Middle frontal gyrus (tissue), 1 donor: ENCODE results near the gene SYT9.

Experiments
- DNase-seq: peaks from one replicate; pipeline ENCODE4 v3.0.0-alpha.2; 2015; ENCODE audit warnings: low spot score; ENCODE audit errors: extremely low spot score

SYT9 gene

GRCh38 chr11:7427733-7428132, 176.0 kb downstream of the SYT9 start:
- DNase-seq: no peak

DNA sequence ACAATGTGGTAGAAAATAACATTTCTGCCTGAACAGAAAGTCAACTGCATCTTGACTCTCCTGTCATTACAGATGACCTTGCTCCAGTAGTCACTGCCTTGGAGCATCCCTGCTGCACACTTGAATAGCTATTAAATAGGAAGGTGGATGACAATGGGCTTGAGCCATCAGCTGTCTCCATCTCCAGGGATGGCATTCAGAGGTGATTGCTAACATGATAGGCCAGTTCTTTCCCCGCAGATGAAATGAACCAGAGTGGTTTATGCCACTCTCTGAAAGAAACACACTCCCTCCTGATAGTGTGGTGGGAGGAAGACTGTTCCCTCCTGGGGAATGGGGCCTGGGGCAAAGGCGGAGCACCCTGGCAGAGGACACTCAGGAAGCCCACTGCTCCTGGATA, 176.5 kb downstream of the SYT9 start:
- no peak for DNase-seq

DNA sequence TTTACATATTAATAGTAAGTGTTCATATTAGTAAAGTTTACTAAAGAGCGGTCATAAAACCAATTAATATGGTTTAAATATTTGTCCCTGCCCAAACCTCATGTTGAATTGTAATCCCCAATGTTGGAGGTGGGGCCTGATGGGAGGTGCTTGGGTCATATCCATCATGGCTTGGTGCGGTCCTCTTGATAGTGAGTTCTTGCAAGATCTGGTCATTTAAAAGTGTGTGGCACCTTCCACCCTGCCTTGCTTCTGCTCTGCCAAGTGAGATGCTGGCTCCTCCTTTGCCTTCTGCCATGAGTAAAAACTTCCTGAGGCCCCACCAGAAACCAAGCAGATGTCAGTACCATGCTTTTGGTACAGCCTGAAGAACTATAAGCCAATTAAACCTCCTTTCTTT, 178.8 kb downstream of the SYT9 start:
- DNase-seq: no peak

GRCh38 chr11:7435176-7435575, 183.5 kb downstream of the SYT9 start:
- no peak for DNase-seq

- no peak for DNase-seq
These were observed 184.4 kb downstream of the SYT9 start for GRCh38 chr11:7436146-7436545.

- DNase-seq: no peak
These were observed 185.0 kb downstream of the SYT9 start for GRCh38 chr11:7436657-7437056.

DNA sequence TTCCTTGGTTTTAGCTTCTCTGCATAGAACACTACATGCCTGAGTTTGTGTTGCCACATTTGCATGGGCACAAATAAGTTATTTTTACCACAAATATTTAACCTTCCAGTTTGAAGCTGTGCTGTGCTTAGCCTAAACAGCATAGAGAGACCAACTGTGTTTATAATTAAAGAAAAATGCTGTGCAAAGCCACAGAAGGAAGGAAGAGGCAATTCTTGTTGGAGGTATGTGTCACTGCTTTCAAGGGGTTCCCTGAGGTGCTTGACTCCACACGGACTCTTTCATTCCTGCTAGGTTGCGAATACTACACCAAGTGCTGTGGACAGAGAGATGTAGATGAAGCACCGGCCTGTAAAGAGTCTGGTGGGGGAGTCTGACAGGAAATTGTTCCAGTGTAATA, 186.0 kb downstream of the SYT9 start:
- no peak for DNase-seq

GRCh38 chr11:7439746-7440320, 188.1 kb downstream of the SYT9 start:
- no peak for DNase-seq

DNA sequence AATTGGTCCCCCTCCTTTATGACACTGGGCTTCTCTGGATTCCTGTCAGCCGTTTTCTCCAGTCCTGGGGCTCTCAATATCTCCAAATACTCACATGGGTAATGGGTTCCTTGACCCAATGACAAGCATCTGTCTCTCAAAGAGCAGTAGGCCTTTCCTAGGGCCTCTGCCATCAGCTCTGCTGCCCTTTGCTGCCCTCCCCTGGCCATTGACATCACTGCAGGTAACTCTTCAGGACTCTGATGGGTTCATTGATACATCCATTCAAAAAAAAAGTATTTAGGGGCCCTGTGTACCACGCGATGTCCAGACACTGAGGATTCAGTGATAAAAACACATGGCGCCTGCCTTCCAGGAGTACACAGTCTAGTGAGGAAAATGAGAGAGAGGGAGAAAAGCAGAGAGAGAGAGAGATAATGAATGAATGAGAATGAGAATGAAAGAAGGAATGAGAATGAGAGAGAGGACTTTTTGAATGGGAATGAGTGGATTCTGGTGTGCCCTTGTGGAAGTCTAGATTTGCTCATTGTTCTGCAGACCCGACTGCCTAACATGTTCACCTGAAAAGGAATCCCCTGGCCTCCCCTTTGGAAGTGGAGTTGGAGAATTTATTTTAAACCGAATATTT, 191.0 kb downstream of the SYT9 start:
- peak; percentile 31 for DNase-seq

DNA sequence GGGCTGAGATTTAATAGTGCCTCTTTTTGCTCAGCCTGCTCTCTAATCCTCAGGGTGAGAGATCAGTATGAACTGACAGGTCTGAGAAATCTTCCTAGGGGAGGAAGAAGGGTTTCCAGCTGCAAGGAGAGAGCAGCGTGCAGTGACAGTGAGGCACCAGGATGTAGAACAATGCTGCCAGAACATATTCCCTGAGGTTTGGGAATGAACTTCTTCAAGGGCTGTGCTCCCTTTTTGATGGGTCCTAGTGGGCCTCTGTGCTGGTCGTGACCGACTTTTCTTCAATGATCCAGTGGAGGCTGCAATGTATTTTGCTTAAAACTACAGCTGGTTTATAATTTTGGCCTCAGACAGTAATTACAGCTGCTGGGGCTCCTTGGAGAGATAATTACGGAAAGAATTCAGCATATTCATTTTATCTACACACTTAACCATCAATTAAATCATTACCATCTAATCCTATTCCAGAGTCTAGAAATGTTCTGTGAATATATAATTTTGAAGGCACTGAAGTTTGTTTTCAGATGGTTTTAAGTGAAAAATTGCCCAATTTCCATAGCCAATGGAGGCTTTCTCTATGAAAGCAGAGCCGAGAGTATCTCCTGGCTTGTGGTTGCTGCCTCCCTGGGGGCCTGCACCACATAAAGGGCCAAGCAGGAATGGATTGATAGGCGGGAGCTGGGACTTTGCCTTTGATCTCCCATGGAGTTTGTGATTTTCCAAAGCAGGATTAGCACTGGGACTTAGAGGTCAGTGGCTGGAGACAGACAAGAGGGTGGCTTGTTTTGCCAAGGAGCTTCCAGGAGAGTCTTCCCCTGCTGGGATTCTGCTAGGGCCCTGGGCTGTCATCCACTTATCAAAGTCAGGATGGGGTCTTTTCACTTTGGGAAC, 192.6 kb downstream of the SYT9 start:
- no peak for DNase-seq

DNA sequence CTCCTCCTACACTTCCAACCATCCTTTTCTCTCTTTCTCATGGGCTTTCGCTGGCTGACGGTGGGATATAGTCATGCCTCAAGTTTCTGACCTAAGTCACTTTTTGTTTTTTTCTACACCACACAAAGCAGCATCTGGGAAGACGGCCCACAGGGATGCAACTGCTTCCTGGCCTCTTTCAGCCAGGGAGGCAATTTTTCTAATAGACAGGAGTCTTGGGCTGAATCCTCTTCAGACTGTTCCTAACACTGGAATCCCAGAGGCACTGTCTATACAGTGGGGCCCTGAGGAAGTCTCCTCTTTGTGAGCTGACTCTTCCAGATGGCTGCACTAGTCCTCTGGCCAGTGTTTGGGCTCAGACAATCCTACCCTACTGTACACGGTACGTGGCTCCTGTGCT, 193.9 kb downstream of the SYT9 start:
- no peak for DNase-seq

GRCh38 chr11:7448201-7448600, 196.5 kb downstream of the SYT9 start:
- no peak for DNase-seq

- no peak for DNase-seq
These were observed 197.6 kb downstream of the SYT9 start for GRCh38 chr11:7449211-7449840.

DNA sequence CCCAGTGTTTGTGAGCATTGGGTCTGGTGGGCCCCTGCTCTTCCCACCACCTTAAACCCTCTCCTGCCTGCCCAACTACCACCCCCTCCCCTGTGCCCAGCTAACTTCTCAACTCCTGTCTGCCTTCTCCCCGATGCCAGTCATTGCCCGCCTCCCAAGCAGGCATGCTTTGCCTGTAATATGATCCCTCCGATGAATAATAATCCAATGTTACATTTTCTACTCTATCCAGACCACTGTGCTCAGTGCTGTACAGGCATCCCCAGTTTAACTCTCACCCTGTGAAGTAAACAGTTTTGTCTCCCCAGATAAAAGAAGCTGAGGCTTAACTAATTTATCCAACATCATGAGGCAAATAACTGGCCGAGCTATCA, 198.1 kb downstream of the SYT9 start:
- DNase-seq: no peak

- no peak for DNase-seq
These were observed 199.1 kb downstream of the SYT9 start for GRCh38 chr11:7450836-7451235.

- no peak for DNase-seq
These were observed 199.8 kb downstream of the SYT9 start for GRCh38 chr11:7451520-7451919.

DNA sequence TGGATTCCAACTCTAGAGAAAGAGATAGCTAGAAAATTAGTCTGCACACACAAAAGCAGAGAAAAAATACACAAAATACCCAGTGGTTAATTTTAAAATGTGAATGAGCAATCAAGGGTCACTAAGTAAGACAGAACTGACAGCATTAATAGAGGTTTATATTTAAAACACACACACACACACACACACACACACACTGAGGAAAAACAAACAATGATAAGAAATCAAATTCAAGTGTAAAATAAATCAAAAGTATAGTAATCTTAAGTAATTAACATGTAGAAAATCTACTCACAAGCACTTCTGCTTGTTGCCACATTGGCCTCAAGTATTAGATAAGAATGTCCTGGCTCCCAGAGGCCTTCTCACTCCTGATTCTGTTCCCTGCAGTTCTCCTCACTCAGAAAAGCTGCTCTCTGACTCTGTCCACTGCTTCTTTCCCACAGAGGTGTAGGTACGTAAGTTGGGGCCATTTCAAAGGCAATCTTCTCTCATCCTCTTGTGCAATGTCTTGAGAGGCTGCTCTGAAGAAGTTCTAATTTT, 200.3 kb downstream of the SYT9 start:
- DNase-seq: no peak

- no peak for DNase-seq
These were observed 203.2 kb downstream of the SYT9 start for GRCh38 chr11:7454854-7455253.

DNA sequence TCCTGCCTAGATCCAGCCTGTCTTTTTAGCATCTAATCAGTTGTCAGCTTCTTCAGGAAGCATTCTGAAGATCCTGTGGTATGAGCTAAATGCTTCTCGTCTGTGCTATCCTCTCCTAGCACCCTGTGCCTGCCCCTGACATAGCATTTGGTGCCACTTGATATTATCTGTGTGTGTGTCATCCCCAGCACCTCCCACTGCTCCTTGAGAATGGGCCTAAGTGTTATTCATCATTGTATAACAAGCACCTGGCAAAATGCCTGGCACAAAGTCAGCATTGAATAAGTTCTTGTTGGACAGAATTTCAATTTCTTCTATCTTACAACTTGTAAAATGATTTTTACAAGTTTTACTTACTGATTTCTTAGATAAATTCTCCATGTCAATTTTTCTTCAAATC, 205.5 kb downstream of the SYT9 start:
- peak; percentile 22 for DNase-seq

DNA sequence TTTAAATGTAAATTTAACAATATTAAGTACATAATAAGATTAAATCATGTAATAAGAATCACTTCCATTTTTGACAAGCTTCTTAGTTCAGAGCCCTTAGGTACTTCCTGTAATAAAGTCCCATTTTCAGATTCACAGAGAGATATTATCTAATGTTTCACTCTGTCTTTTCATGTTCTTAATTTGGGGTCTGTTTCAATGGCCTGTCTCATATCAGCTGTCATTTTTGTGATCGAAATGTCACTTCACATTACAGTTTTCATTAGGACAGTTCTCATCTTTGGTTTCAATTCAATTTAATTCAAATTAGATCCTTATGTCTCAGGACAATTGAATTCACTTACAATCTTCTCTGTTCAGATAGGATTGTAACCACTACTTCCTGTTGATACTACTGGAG, 211.0 kb downstream of the SYT9 start:
- DNase-seq: no peak

- no peak for DNase-seq
These were observed 215.9 kb downstream of the SYT9 start for GRCh38 chr11:7467652-7468051.

DNA sequence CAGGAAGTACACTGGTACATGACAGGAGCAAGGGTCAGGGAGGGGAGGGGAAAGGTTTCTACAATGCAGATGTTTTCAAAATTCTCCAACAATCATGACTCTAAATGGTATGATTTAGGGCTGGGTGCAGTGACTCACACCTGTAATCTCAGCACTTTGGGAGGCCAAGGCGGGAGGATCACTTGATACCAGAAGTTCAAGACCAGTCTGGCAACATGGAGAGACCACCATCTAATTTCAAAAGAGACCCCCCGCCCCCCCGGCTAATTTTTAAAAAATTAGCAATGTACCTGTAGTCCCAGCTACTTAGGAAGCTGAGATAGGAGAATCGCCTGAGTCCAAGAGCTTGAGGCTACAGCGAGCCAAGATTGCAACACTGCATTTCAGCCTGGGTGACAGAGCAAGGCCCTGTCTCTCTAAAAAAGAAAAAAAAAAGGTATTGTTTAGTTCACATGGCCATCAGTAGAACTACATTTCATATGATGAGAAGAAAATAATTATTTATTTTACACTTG, 217.7 kb downstream of the SYT9 start:
- DNase-seq: no peak
